Esophagus muscularis mucosa (tissue), 4 donors: Measurements from ENCODE around the gene KSR1. TPM values are rescaled to one million over a fixed set of nuclear protein-coding genes. Genes with fewer than 3 reads are reported as not detected.

ENCODE experiments used
- DNase-seq: peaks from one replicate; pipeline ENCODE4 v3.0.0-alpha.2; 2017; ENCODE audit errors: extremely low spot score
- H3K27ac ChIP-seq, 4 donors: fragments of 200-600 bp; sonication (generic); replicated peaks in 1 of 4; 1 replicate in 3 of 4; 2 replicates in 1 of 4; pipeline ENCODE4 v1.5.1; 2016 to 2019; ENCODE audit warnings: mild to moderate bottlenecking in 1 of 4
- H3K27me3 ChIP-seq, 4 donors: fragments of 200-600 bp; sonication (generic); one replicate each; pipeline versions ENCODE4 v1.5.1 to v1.6.0; 2016 to 2019
- H3K36me3 ChIP-seq, 4 donors: fragments of 200-600 bp; sonication (generic); one replicate each; pipeline ENCODE4 v1.5.1; 2016 to 2019
- H3K4me1 ChIP-seq, 4 donors: fragments of 200-600 bp; sonication (generic); one replicate each; pipeline ENCODE4 v1.5.1; 2016 to 2019
- H3K4me3 ChIP-seq, 4 donors: fragments of 200-600 bp; sonication (generic); 1 replicate in 2 of 4; 2 replicates in 2 of 4; pipeline ENCODE4 v1.5.1; 2016 to 2019; ENCODE audit warnings: mild to moderate bottlenecking in 4 of 4, moderate library complexity in 1 of 4
- H3K9me3 ChIP-seq, 4 donors: fragments of 200-600 bp; sonication (generic); 1 replicate in 3 of 4; 2 replicates in 1 of 4; pipeline ENCODE4 v1.5.1; 2016 to 2019
- EP300 ChIP-seq: sonication (generic); formaldehyde crosslinking; IDR thresholded peaks from one replicate; pipeline ENCODE4 v1.6.1; 2017; ENCODE audit warnings: antibody characterized with exemption
- POLR2A ChIP-seq: fragments of 450-650 bp; IDR thresholded peaks from one replicate; pipeline ENCODE4 v1.6.1; 2017; ENCODE audit warnings: antibody characterized with exemption, moderate library complexity, mild to moderate bottlenecking, low read depth
- POLR2AphosphoS5 ChIP-seq, 2 donors: sonication (generic); formaldehyde crosslinking; IDR thresholded peaks; one replicate each; pipeline ENCODE4 v1.6.1; 2017; ENCODE audit warnings: antibody characterized with exemption in 2 of 2
- WGBS: methylation state at CpG from one replicate; pipeline ENCODE4 v1.1.5; 2018; 5-methylcytosine and 5-hydroxymethylcytosine counted together
- intact Hi-C: fragments of 100-400 bp; cut with DNase I; formaldehyde crosslinking; loops from one replicate; pipeline ENCODE4 v1.15.1; 2023
- total RNA-seq, 4 donors: library from RNA; depleted of rRNA; stranded (reverse); fragments of >200 nt; gene quantifications; one replicate each; pipeline versions ENCODE4 v1.1.0 to v1.2.1, GENCODE V29; 2016
- TF ChIP-seq, protein P1 (sequence below), 3 experiments: fragments of 200-600 bp in 2 of 3; fragments of 450-650 bp in 1 of 3; sonication (generic) in 2 of 3; IDR thresholded peaks; one replicate each; pipeline ENCODE4 v1.5.1; 2017 to 2019; ENCODE audit warnings: antibody characterized with exemption in 3 of 3, mild to moderate bottlenecking in 2 of 3, moderate library complexity in 1 of 3

The KSR1 gene
- total RNA-seq, 4 donors from 2014 or later: 13.3 to 18.9 (median 13.7) TPM

GRCh38 chr17:27532269-27533263 lies 76.3 kb downstream of the KSR1 start:
- Histone ChIP-seq H3K4me1 (peaks cover 17 to 74% (median 68%) of the 10 kb centered on the region in 4 donors), H3K4me3 (no peak overlapping the region), H3K9me3 (no peaks in the 10 kb centered on the region), H3K36me3 (no peaks in the 10 kb centered on the region), H3K27me3 (no peaks in the 10 kb centered on the region), H3K27ac (peak overlapping the region in 1 of 4 donors; percentile 1)
- TF ChIP-seq, protein P1, sequence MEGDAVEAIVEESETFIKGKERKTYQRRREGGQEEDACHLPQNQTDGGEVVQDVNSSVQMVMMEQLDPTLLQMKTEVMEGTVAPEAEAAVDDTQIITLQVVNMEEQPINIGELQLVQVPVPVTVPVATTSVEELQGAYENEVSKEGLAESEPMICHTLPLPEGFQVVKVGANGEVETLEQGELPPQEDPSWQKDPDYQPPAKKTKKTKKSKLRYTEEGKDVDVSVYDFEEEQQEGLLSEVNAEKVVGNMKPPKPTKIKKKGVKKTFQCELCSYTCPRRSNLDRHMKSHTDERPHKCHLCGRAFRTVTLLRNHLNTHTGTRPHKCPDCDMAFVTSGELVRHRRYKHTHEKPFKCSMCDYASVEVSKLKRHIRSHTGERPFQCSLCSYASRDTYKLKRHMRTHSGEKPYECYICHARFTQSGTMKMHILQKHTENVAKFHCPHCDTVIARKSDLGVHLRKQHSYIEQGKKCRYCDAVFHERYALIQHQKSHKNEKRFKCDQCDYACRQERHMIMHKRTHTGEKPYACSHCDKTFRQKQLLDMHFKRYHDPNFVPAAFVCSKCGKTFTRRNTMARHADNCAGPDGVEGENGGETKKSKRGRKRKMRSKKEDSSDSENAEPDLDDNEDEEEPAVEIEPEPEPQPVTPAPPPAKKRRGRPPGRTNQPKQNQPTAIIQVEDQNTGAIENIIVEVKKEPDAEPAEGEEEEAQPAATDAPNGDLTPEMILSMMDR (IDR thresholded peaks at IDR 0.05): no peak
- TF ChIP-seq POLR2A (no peak), EP300 (no peak), POLR2AphosphoS5 (IDR thresholded peaks at IDR 0.05) (peak in 1 of 2 donors; percentile 44)
- DNase-seq: no peak
- WGBS: 92% methylated on average over 10 of the region's 23 CpGs
- intact Hi-C loops: no loop called here

DNA sequence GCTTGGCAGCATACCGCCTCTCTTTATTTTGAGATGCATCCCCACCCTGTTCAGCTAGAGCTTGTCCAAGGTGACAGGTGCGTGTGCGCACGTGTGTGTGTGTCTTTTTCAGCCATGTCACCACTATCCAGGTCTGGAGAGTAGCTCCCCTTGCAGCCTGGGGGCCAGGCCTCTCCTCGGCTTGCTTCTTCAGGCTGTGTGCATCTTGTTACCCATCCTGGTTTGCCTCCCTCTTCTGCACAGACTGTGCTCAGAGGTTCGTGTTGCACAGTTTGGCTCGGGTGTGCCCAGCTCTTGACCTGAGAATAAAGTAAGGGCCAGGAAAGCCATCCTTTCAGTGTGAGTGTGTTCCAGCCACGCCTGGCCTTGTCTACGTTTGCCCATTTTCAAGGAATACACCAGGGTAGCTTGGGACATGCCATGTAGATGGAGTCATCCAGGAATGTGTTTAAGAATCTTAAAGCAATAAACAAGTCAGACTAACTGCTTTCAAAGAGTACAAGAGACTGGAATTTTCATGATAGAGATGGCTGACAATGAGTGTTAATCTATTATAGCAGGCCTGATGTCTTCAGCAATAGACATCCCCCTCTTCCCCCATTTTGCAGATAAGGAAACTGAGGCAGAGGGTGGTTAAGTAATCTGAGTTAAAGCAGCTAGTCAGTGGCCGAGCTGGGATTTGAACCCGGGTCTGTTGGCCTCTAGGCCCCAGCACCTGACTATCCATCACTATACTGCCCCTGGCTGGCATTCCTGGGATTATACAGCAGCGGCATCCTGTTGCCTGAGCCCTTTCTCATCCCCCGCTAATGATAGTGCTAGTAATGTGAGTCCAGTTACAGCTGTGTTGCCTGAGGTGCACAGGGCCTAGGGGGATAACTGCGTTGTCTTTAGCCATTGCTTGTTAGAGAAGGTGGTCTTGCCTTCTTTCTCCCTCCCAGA lies 77.9 kb downstream of the KSR1 start:
- DNase-seq: no peak
- peak; percentile 68 to 73 for TF ChIP-seq POLR2AphosphoS5 (IDR thresholded peaks at IDR 0.05)
- TF ChIP-seq EP300: no peak
- H3K27ac ChIP-seq: peak overlapping the region; percentile 48 to 57 (median 51)
- H3K36me3 ChIP-seq: no peaks in the 10 kb centered on the region
- WGBS: 80% methylated on average over 14 of the region's 14 CpGs
- no peak overlapping the region for H3K4me3 ChIP-seq
- H3K4me1 ChIP-seq: peaks cover 21 to 75% (median 69%) of the 10 kb centered on the region in 4 donors
- no peaks in the 10 kb centered on the region for H3K9me3 ChIP-seq
- no peaks in the 10 kb centered on the region for H3K27me3 ChIP-seq
- intact Hi-C loops: no loop called here

- Histone ChIP-seq H3K27ac (peak overlapping the region in 2 of 4 donors; percentile 53 to 57), H3K9me3 (no peaks in the 10 kb centered on the region), H3K4me3 (no peak overlapping the region), H3K36me3 (no peaks in the 10 kb centered on the region), H3K27me3 (no peaks in the 10 kb centered on the region), H3K4me1 (peaks cover 28 to 80% (median 69%) of the 10 kb centered on the region in 4 donors)
- TF ChIP-seq EP300: no peak
- TF ChIP-seq POLR2AphosphoS5 (IDR thresholded peaks at IDR 0.05): no peak
- DNase-seq: no peak
- intact Hi-C loops: no loop called here
- 78% methylated on average over 10 of the region's 12 CpGs for WGBS
Measured at GRCh38 chr17:27535178-27535928, 79.1 kb downstream of the KSR1 start.

GRCh38 chr17:27535975-27536374 lies 79.7 kb downstream of the KSR1 start:
- WGBS: 72% methylated on average over 7 of the region's 7 CpGs
- DNase-seq: no peak
- Histone ChIP-seq H3K4me3 (no peak overlapping the region), H3K9me3 (no peaks in the 10 kb centered on the region), H3K36me3 (no peaks in the 10 kb centered on the region), H3K27me3 (no peaks in the 10 kb centered on the region), H3K4me1 (peaks cover 30 to 80% (median 69%) of the 10 kb centered on the region in 4 donors), H3K27ac (peak overlapping the region in 1 of 4 donors; percentile 57)
- TF ChIP-seq EP300 (no peak), POLR2A (no peak), POLR2AphosphoS5 (IDR thresholded peaks at IDR 0.05) (no peak)
- TF ChIP-seq, protein P1 (IDR thresholded peaks at IDR 0.05): no peak
- intact Hi-C loops: no loop called here

DNA sequence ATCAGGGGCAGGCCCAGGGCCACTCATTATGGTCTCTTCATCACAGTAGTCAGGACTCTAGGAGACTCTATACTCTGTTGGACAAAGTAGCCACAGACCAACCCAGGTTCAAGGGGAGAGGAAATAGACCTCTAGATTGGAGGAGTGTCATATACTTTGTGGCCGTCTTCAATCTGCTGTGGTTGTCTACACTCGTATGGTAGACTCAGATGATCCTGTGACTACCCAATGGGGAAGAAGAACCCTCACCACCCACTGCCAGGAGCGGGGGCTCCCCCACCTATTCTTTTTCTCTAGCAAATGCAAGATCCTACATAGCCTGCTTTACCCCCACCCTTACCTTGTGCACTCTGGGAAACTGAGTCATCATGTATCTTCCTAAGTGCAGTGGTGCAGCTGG lies 80.5 kb downstream of the KSR1 start:
- TF ChIP-seq POLR2AphosphoS5 (IDR thresholded peaks at IDR 0.05) (no peak), EP300 (no peak), POLR2A (no peak)
- TF ChIP-seq, protein P1 (IDR thresholded peaks at IDR 0.05): no peak
- Histone ChIP-seq H3K4me3 (no peak overlapping the region), H3K4me1 (peaks cover 33 to 77% (median 66%) of the 10 kb centered on the region in 4 donors), H3K27ac (no peak overlapping the region), H3K27me3 (no peaks in the 10 kb centered on the region), H3K9me3 (no peaks in the 10 kb centered on the region), H3K36me3 (no peaks in the 10 kb centered on the region)
- no peak for DNase-seq
- intact Hi-C loops: no loop called here
- WGBS: 100% methylated on average over 3 of the region's 3 CpGs
